Stimulated activated CD8-positive, alpha-beta memory T cell treated with anti-CD3 and anti-CD28 coated beads, Interleukin-7, amount 100 ng/mL, for 4 hours (primary cell): ENCODE measurements around the gene ADH5.
"Not testable (repeated sequence)": the region's sequence is repeated elsewhere in the genome, so short reads cannot be mapped to it uniquely, and the experiment has no call there.

ENCODE experiments used
- DNase-seq, 2 donors: peaks; one replicate each; pipeline ENCODE4 v3.0.0-alpha.2; 2020; ENCODE audit warnings: low read depth in 2 of 2

The ADH5 gene

DNA sequence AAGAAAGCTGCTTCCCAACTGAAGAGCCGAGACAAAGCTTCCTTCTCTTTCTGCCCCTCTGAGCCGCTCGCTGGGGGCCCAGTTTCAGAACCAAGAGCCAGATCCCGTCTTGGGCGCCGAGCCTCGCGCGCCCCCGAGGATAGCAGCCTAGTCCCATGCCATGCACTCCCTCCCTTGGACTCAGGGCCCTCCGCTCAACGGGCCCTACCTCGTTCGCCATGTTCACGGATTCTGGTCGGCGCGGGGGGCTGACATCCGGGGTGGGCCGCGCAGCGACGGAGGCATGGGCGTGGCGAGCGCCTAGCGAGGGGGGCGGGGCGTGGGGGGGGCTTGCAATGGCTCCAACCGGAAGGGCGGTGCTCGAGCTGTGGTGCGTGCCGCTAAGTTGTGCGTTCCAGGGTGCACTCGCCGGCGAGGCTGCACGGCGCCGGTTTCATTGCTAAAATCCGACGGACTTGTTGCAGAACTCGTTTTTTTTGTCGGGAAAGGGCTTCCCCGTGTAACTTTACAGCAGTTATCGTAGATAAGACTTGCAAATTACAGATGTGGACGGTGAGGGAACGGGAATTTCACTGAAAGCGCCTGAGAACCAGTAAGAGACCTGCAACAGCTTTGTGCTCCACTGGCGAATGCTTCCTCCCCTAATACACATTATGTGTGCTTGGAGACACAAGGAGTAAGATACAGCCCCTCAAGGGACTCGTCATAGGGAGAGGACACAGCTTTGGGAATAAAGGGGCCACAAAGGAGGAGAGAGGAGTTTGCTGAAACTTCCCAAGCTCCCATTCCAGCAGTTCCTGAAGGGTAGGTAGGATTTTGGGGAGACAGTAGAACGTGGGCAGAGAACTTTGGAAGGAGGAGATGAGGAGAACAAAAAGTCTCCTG lies at the start of gene ADH5:
Gene ADH5, minus strand, starts transcription at position 308 of the 885 bp plus-strand sequence. Its CDS starts 88 bp downstream, at position 220.
- peak; percentile 79 to 88 for DNase-seq

DNA sequence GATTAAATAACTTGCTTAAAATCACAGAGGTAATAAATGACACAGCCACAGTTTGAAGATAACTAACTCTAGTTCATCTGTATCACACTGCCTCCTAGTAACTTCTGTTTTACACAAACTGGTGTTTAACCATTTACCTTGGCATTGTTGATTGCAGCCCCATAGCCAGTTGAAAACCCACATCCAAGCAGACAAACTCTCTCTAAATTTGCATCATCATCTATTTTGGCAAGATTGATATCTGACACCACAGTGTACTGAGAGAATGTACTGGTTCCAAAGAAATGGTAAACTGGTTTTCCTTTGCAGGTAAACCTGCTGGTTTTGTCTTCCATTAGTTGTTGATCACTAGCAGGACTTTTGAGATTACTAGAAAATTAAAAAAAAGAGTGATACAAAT lies 47.7 kb upstream of the ADH5 start:
- no peak for DNase-seq

DNA sequence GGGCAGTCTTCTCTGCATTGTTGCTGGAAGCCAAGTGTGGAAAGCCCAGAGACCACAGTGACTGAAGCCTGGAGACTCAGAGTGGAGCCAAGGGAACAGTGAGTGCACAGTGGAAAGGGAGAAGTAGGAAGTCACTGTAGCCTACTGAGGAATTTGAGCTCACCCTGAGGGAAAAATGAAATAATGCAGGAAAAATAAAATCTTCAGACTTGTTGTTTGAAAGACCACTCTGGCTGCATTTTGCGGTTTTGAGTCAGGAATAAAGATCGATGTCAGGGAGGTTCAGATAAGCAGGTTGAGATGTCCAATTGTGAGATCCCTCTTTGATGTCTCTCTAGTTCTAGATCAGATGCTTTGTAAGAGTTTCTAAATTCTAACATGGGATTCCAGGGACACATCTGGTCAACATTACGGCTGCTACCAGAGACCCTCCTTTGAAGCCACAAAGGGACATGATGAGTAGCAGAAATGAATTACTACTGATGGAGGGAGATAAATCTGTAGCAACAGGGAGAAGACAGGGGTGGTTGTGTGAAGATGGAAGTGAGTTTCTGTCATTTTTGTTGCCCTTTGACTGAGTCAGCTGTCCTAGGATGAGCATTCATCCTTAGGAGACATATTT lies 47.1 kb upstream of the ADH5 start:
- no peak for DNase-seq

DNA sequence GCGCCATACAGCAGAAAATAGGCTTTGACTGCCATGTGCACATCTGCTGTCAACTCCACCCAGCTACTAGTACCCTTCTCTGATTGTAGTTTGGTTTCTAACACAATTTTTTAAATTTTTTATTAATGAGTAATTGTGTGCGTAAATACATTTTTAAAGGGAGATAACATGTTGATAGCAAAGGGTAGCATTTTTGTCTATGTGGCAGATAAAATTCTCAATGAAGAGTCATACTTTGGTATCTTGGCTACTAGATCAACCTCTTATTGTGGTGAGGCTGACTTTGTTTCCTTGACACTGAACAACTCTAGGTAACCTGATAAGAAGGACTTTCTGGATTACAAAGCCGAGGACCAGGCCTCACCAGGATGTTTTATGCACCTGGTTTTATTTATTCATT lies 46.0 kb upstream of the ADH5 start:
- DNase-seq: no peak

DNA sequence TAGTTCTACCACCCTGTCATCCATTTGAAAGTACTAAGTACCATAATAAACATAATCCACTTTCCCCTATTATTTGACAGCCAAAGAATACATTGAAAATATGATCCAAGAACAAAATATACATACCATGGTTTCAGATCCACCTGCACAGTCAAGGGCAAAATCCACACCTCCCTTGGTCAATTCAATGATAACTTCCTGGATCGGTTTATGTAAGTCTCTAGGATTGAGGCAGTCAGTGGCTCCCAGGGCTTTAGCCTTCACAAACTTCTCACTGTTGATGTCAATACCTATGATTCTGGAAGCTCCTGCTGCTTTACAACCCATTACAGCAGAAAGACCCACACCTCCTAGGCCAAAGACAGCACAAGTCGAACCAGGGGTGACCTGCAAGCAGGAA lies 42.8 kb upstream of the ADH5 start:
- no peak for DNase-seq

DNA sequence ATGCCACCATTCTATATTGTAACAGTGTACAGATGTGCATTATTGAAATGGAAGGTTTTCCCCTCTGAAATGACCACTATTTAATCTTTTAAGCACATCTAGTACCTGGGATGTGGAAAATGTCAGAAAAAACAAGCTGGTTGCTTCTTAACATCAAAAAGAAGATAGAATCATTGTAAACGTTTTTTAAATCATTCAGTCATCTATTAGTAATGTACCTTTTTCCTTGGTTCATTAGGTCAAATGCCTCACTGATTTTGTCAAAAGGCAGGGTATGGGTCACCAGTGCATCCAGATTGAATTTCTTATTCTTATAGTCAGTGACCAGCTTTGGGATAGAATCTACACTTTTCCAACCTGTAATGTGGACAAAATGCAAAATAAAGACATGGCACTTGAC lies 37.8 kb upstream of the ADH5 start:
- no peak for DNase-seq

DNA sequence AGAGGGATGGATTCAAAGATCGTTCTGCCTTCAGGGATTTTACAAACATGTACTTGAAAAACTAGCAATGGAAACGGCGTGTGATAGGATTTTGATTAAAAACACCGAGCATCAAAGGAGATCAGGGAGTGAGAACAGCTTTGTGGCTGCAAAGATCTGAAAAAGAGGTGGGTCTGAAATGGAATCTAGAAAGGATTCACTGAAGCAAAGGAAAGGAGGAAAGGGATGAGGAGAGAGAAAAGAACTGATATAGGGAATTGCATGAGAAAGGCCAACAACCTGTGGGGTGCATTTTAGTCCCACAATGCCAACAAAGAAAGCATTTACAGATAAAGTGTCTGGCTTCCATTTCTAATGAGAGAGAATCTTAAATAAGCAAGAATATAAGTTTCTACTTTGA lies 32.4 kb upstream of the ADH5 start:
- DNase-seq: no peak

DNA sequence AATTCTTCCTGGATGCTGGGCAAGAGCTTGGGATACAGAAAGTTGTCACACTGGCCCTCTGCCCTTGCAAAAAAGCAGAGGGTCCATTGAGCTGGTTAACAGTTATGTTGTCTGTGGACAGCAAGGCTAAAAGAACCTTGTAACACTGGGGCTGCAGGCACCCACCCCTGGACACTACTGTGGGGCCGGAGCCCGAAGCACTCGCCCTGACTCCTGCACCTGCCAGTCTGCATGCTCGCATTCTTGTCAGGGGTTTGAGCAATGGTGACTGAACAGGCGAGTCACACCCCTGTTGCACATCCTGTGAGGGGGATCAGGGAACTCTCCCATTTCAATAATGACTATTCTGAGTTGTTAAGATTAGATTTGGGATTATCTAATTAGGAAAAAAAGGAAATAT lies 31.9 kb upstream of the ADH5 start:
- DNase-seq: no peak

DNA sequence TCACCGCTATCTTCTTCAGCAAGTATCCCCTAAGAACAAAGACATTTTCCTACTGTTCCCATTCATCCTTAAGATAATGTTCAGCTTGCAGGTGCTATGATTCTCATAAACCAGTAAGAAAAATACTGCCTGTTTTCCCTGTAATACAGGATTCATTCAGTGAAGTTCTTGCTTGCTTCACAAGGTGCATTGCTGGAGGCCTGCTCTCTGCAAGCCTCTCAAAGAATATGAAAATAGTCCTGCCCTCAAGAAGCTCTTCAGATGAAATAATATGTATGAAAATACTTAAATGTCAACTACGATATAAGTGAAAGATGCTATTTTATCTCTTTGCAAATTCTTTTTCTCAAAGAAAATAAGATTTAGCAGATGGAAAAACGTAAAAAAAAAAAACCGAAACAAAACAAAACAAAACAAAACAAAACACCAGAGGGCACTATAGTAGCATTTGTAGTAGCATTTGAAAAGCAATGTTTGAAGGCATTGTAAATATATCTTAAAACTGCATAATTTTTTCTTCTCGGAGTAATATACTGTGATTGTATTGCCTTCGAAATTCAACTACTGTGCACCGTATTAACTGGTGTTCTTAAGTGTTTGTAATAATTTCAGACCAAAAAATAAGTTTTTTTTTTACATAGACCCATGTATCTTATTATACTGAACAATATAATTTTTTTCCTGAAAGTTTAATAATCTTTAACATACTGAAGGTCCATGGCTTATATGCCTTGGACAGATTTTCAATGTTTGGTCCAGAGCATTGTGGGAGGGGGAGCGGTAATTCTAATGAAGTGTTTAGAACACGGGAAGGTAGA lies 29.5 kb upstream of the ADH5 start:
- no peak for DNase-seq

DNA sequence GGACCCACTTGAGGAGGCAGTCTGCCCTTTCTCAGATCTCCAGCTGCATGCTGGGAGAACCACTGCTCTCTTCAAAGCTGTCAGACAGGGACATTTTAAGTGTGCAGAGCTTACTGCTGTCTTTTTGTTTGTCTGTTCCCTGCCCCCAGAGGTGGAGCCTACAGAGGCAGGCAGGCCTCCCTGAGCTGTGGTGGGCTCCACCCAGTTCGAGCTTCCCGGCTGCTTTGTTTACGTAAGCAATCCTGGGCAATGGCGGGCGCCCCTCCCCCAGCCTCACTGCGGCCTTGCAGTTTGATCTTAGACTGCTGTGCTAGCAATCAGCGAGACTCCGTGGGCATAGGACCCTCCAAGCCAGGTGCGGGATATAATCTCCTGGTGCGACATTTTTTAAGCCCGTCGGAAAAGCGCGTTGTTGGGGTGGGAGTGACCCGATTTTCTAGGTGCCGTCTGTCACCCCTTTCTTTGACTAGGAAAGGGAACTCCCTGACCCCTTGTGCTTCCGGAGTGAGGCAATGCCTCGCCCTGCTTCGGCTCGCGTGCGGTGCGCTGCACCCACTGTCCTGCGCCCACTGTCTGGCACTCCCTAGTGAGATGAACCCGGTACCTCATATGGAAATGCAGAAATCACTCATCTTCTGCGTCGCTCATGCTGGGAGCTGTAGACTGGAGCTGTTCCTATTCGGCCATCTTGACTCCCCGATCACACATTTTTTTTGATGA lies 28.7 kb upstream of the ADH5 start:
- DNase-seq: not testable (repeated sequence)

DNA sequence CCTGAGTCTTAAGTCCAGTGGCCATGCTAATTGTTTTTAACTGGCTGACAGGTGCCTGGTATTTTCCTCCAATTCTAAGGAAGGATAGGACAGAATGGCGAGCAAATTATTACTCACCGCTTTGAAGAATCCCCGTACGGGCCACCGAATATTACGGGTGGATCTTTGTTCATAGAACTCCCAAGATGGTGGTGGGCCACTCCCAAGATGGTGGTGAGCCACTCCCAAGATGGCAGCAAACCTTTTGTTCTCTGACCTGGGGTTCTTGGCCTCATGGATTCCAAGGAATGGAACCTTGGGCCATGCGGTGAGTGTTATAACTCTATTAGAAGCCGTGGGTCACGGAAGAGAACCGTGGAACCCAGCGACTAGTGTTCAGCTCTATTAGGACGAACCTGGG lies 20.7 kb upstream of the ADH5 start:
- DNase-seq: not testable (repeated sequence)

DNA sequence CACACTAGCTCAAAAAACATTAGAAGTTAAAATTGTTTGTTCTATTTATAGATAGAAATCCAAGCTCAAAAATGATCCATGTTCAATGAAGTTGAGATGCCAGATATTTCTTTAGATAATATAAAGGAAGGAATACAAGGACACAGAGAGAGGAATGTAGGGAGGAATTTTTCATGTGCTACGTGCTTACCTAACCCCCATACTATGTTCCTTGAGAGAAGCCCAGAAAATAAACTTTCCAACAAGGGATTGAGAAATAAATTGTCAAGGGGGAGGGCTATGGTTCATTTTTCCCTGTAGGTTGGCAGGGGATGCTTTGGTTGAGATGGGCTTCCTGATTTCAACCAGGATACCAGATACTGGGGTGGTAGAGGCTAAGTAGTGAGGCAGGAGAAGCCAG lies 15.6 kb upstream of the ADH5 start:
- DNase-seq: no peak

DNA sequence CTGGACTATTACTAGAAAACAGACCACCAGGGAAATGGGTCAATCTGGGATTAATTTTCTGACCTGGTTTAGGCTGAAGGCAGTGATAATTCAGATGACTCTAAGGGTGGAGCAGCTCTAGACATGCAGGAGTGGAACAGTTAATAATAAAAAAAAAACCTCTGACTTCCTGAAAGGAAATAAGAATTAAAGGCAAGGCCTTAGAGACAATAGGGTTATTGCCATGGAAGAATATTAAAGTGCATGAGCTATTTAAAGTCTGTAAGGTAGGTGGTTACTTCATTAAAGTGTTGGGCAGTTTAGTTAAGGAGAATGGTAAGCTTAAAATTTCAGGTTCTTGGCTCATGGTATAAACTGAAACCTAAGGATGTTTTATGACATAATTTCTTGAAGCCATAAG lies 14.6 kb upstream of the ADH5 start:
- DNase-seq: no peak

DNA sequence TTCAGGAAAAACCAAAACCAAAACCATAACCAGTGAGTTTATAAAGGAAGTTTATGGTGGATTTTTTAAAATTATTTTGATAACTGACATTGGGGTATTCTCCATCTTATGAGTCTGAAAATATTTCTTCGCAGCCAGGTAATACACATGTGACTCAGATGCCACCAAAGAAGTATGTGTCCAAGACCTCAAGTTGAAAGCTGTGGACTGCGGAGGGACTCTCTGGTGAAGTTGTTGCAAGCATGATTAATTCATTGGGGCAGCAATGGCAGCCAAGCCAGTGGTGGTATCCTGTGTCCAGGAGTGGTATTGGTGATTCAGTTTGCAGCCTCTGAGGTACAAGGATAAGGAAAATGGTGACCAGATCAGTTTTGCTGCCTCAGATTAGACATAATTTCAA lies 14.0 kb upstream of the ADH5 start:
- no peak for DNase-seq

DNA sequence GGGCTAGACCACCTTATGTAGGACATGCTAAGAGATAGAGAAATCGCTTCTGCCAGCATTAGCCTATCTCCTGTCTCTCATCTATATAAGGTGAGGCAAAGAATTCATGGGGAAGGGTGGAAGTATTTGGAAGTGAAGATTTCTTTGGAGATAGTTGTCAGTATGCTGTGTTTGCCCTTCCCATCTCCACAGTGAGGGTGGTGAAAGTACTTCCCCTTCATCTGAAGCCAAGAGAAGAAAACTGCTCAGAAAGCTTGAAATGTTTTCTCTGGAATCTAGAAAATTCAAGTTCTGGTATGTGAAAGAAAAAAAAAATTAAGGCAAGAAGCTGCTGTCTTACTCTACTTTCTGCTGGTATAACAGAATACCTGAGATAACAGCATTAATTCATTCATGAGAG lies 12.3 kb upstream of the ADH5 start:
- DNase-seq: no peak

DNA sequence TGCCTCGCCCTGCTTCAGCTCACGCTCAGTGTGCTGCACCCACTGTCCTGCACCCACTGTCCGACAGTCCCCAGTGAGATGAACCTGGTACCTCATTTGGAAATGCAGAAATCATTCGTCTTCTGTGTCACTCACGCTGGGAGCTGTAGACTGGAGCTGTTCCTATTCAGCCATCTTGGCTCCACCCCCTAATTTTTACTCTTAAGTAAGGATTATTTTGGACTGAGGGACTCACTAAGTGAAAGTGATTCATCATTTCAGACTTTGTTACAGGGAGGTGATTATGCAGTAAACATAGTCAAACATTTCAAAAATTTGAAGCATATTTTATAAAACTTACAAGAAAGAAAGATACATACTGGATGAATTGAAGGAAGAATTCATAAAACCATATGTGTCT lies 11.2 kb upstream of the ADH5 start:
- DNase-seq: not testable (repeated sequence)

DNA sequence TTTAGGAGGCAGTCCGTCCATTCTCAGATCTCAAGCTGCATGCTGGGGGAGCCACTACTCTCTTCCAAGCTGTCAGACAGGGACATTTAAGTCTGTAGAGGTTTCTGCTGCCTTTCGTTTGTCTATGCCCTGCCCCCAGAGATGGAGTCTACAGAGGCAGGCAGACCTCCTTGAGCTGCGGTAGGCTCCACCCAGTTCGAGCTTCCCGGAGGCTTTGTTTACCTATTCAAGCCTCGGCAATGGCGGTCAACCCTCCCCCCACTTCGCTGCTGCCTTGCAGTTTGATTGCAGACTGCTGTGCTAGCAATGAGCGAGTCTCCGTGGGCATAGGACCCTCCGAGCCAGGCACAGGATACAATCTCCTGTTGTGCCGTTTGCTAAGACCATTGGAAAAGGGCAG lies 10.7 kb upstream of the ADH5 start:
- DNase-seq: no peak

DNA sequence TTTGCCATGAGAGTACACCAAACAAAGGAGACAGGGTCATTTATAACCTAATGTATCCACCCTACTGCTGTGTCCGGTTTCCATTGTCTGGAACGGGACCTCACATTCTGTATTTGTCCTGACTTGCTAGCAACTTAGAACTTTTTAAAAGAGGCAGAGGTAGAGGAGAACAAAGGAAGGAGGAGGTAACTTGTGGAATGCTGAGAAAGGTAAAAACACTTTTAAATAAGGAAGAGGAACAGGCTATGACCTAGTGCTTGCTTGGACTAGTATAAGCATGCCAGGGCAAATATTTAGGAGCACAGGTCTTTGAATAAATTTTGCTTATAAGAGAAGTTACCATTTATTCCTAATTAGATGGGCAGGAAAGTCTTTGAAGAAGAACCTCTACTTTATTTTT lies 3.3 kb upstream of the ADH5 start:
- DNase-seq: not testable (repeated sequence)

DNA sequence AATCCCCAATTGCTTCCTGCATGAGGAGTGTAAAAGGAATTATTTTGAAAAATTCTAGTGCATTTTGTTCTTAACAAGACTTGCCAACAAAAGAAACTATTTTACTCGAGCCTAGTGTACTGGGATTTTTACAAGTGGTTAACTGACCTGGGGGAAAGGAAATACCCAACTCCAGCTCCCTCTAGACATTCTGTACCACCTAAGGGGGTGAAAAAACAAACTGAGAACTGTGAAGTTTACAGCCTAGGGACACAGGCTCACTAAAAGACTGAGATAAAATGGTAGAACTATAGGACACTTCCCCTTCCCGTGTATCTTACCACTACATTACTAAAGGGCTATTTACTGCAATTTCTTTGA lies 2.6 kb upstream of the ADH5 start:
- DNase-seq: no peak

DNA sequence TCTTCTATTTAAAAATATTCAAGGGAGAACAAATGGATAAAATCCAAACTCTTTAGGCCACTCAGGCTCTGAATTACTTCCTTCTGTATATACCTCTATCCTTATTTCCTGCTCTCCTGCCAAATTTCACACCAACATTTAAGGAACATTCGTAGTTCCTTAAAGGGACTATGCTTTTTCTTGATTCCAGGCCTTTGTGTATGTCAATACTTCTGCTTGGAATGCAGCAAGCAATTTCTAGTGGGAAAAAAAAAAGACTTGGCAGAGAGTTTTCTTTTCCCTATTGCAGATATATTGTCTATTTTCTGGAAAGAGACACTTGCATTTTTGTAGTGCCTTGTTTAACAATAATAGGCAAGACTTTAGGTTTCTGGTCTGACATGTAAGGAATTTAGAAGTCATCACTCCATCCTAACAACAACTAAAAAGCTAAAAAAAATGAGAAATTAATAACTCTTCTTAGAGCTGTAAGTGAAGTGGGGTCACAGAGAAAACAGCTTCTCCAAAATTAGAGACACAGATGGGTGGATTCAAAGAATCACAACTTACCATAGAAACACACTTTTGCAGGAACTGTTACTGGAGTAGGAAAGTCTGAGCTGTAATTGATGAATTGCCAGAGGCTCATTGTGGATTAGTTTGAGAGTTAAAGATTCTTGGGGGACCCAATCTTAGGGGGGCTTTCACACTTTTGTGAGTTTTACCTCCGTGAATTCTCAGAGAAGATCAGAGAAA lies 2.1 kb upstream of the ADH5 start:
- no peak for DNase-seq

DNA sequence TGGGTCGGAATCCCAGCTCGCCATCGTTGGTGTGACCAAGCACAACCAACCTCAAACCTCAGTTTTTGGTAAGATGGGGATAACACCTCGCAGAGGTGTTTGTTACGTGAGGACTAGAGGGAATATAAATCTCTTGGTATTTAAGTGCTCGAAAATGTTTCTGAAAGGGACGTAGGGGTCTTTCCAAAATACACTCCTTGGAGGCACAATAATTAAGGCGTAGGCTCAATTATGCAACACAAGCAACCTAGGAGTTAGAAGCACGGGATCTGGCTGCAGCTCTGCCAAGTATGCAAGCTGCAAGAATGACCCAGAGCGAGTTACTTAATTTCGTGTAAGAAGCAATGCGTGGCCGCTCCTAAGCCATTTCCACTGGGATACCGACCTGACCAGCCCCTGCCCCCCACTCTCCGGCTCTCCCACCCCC lies 552 bp downstream of the ADH5 start:
- DNase-seq: no peak
